Measurements from ENCODE around the gene NAPEPLD. TPM values are rescaled to one million over a fixed set of nuclear protein-coding genes. Genes with fewer than 3 reads are reported as not detected.

NAPEPLD gene
- total and polyA plus RNA-seq, 8 donors, result 3.3 to 84.9 (median 27.9) TPM

- H3K27ac ChIP-seq, result no peak overlapping the region
- intact Hi-C loops (cut with DNase I; ENCODE audit: low total_unique reads), result no loop called here
- peaks cover 0 to 6% (median 0%) of the 10 kb centered on the region in 4 donors for H3K9me3 ChIP-seq
- no peaks in the 10 kb centered on the region for H3K36me3 ChIP-seq
- no peaks in the 10 kb centered on the region for H3K27me3 ChIP-seq
- no peak for TF ChIP-seq CTCF (IDR thresholded peaks at IDR 0.05)
- no peak for TF ChIP-seq POLR2AphosphoS5 (IDR thresholded peaks at IDR 0.05)
- no peak for TF ChIP-seq POLR2A (IDR thresholded peaks at IDR 0.05)
- no peak for TF ChIP-seq EP300 (IDR thresholded peaks at IDR 0.05)
- no peak overlapping the region for H3K4me3 ChIP-seq
- no peak for DNase-seq
- WGBS, 5 donors, result 88 to 95% (median 93%) methylated on average over 6 of the region's 6 CpGs
- no peaks in the 10 kb centered on the region for H3K4me1 ChIP-seq
Measured at GRCh38 chr7:103051519-103051918, 97.4 kb downstream of the NAPEPLD start.

Other genes with a start within 250 kb of the NAPEPLD start
- 10 to 100 TPM in 1 of 5 donors, 1 to 10 TPM in 1, not detected in 3; 2.2 to 27.9 TPM for gene LRRC17, start 236.1 kb downstream of the NAPEPLD start, total RNA-seq
- gene LRRC17, start 236.1 kb downstream of the NAPEPLD start, polyA plus RNA-seq, result 10 to 100 TPM in 1 of 3 donors, 1 to 10 TPM in 2; 2.2 to 11.3 (median 2.7) TPM
- gene FBXL13, start 74.3 kb downstream of the NAPEPLD start, total RNA-seq, result 10 to 100 TPM in 3 of 5 donors, 1 to 10 TPM in 1, not detected in 1; 5.8 to 25.3 (median 10.8) TPM
- 1 to 10 TPM in 2 of 3 donors, under 1 TPM in 1; 0.80 to 6.0 (median 2.4) TPM for gene FBXL13, start 74.3 kb downstream of the NAPEPLD start, polyA plus RNA-seq
- 100 to 1,000 TPM in 1 of 5 donors, 10 to 100 TPM in 3, 1 to 10 TPM in 1; 1.8 to 118 (median 38.8) TPM for gene ARMC10, start 74.0 kb downstream of the NAPEPLD start, total RNA-seq
- gene ARMC10, start 74.0 kb downstream of the NAPEPLD start, polyA plus RNA-seq, result 10 to 100 TPM; 16.9 to 25.1 (median 18.5) TPM
- gene PMPCB, start 148.3 kb upstream of the NAPEPLD start, total RNA-seq, result 10 to 100 TPM; 20.6 to 84.4 (median 46.8) TPM
- gene PMPCB, start 148.3 kb upstream of the NAPEPLD start, polyA plus RNA-seq, result 10 to 100 TPM; 40.2 to 60.6 (median 57.4) TPM
- 10 to 100 TPM in 3 of 5 donors, 1 to 10 TPM in 2; 4.1 to 27.5 (median 19.3) TPM for gene DNAJC2, start 195.7 kb upstream of the NAPEPLD start, total RNA-seq
- gene DNAJC2, start 195.7 kb upstream of the NAPEPLD start, polyA plus RNA-seq, result 10 to 100 TPM; 17.1 to 35.6 (median 22.7) TPM
- 100 to 1,000 TPM in 1 of 5 donors, 10 to 100 TPM in 4; 23.2 to 170 (median 37.4) TPM for gene PSMC2, start 198.5 kb upstream of the NAPEPLD start, total RNA-seq
- 100 to 1,000 TPM in 1 of 3 donors, 10 to 100 TPM in 2; 76.4 to 108 (median 96.7) TPM for gene PSMC2, start 198.5 kb upstream of the NAPEPLD start, polyA plus RNA-seq

Measured in stomach (tissue), 9 donors.